GM10266 (cell line): ENCODE results near the gene ZSCAN26.

Source experiments
- DNase-seq: peaks from one replicate; pipeline ENCODE4 v3.0.0; 2012; ENCODE audit errors: extremely low spot score
- CTCF ChIP-seq: IDR thresholded peaks from 2 replicates; pipeline ENCODE4 v1.5.1; 2012; ENCODE audit warnings: mild to moderate bottlenecking, low read depth; ENCODE audit not compliant: control insufficient read depth, insufficient read depth; ENCODE audit errors: missing control alignments

ZSCAN26 gene

GRCh38 chr6:28225056-28225834 lies 41.7 kb upstream of the ZSCAN26 start, which contains the start of gene ZSCAN9:
Gene ZSCAN9 (plus strand): TSS chr6:28225275. CDS start chr6:28227085, 1,810 bp downstream.
- peak; percentile 76 for DNase-seq
- no peak for TF ChIP-seq CTCF

- TF ChIP-seq CTCF = no peak
- DNase-seq = no peak
Measured at GRCh38 chr6:28226460-28226859, 40.5 kb upstream of the ZSCAN26 start.

- TF ChIP-seq CTCF = no peak
- DNase-seq = no peak
Measured at GRCh38 chr6:28232785-28233184, 34.2 kb upstream of the ZSCAN26 start.

GRCh38 chr6:28235912-28236452 lies 31.0 kb upstream of the ZSCAN26 start:
- DNase-seq = no peak
- TF ChIP-seq CTCF = no peak

- no peak for DNase-seq
- no peak for TF ChIP-seq CTCF
Measured at GRCh38 chr6:28239636-28240035, 27.3 kb upstream of the ZSCAN26 start.

GRCh38 chr6:28240471-28240870 lies 26.5 kb upstream of the ZSCAN26 start:
- no peak for TF ChIP-seq CTCF
- no peak for DNase-seq

- no peak for TF ChIP-seq CTCF
- DNase-seq = no peak
Measured at GRCh38 chr6:28243946-28244345, 23.0 kb upstream of the ZSCAN26 start.
